GM18505 (cell line): ENCODE results near the gene TPST2.
"Not testable (repeated sequence)": the region's sequence is repeated elsewhere in the genome, so short reads cannot be mapped to it uniquely, and the experiment has no call there.

Source experiments
- ATAC-seq: cut with Tn5 transposase; IDR thresholded peaks from one replicate; pipeline ENCODE4 v1.9.1; 2021; ENCODE audit not compliant: unreplicated experiment
- POLR2A ChIP-seq: IDR thresholded peaks from 4 replicates; pipeline ENCODE4 v1.6.1; 2011; ENCODE audit warnings: borderline replicate concordance; ENCODE audit not compliant: insufficient read depth, insufficient read length; ENCODE audit errors: extremely low read depth

The TPST2 gene

DNA sequence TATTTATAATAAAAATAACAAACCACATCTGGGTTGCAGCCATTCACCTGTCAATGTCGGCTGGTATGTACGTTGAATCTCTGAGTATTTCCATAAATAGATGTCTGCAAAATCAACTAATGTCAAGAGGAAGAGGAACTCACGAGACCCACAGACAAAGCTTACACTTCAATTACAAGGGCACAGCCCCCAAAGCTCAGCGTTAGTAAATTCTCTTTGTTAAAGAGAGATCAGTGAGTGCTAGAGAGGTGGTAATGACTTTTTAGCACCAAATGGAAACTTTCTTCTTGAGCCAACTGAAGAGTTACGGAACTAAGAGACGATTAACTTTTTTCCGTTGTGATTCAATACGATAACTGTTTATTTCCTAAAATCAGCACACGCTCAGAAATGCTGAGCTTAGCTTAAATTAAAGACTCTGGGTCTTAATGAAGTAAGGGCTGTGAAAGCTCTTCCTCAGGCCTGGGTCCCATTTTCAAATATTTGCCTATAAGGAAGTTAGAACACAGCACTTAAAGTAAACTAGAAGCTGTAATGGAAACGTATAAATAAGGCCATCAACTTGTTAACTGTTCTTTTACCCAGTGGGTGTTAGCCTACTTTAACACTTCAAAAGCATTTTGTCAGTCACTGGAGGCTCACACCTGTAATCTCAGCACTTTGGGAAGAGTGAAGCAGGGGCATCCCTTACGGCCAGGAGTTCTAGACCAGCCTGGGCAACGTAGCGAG, 54.9 kb downstream of the TPST2 start:
- TF ChIP-seq POLR2A: no peak
- no peak for ATAC-seq

DNA sequence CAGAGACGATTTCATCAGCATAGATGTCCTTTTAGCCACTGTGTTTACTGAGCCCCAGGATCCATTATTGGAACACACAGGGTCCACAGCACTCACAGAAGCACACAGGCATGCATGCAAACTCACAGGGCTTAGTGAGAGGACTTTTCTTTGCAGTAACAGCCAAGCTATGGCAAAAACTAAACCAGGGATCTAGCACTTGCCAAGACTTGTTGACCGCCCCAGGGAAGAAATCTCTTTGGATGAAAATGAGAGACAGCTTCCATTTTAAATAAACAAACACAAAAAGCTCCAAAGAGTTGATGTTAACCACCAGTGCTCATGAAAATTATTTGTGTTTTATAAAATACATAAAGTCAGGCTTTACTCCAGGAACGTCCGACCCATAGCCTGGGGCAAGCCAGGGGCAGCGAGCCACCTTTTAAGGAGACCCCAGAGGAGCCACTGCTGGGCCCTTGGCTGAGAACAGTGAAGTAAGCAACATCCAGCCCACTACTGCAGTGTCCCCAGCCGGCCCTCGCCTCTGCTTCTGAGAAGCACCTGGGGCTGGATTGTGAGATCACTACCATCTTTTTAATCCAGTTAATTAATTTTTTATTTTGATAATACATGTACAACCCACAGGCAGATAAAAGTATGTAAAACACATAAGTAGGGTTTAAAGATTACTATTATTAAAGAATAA, 55.6 kb downstream of the TPST2 start:
- no peak for TF ChIP-seq POLR2A
- ATAC-seq: no peak

DNA sequence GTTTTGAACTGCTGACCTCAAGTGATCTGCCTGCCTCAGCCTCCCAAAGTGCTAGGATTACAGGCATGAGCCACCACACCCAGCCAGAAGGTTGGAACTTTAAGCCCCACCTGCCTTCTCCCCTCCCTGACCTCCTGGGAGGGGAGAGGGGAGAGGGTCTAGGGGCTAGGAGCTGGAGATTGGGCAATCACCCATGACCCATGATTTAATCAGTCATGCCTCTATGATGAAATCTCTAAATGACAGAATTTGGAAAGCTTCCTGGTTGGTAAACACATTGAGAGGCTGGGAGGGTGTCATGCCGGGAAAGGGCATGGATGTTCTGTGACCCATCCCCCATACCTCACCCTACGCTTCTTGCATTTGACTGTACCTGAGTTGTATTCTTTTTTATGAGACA, 60.6 kb downstream of the TPST2 start:
- ATAC-seq: no peak
- no peak for TF ChIP-seq POLR2A

DNA sequence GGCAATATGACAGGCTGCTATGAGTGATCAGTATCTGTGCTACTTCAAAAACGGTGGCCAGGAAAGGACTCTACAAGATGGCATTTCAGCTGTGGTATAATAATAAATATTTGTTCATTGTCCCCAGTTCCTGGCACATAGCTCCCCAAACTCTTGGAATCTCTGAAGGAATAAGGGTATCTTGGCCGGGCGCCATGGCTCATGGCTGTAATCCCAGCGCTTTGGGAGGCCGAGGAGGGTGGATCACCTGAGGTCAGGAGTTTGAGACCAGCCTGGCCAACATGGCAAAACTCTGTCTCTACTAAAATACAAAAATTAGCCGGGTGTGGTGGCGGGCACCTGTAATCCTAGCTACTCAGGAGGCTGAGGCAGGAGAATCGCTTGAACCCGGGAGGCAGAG, 61.4 kb downstream of the TPST2 start:
- not testable (repeated sequence) for ATAC-seq

DNA sequence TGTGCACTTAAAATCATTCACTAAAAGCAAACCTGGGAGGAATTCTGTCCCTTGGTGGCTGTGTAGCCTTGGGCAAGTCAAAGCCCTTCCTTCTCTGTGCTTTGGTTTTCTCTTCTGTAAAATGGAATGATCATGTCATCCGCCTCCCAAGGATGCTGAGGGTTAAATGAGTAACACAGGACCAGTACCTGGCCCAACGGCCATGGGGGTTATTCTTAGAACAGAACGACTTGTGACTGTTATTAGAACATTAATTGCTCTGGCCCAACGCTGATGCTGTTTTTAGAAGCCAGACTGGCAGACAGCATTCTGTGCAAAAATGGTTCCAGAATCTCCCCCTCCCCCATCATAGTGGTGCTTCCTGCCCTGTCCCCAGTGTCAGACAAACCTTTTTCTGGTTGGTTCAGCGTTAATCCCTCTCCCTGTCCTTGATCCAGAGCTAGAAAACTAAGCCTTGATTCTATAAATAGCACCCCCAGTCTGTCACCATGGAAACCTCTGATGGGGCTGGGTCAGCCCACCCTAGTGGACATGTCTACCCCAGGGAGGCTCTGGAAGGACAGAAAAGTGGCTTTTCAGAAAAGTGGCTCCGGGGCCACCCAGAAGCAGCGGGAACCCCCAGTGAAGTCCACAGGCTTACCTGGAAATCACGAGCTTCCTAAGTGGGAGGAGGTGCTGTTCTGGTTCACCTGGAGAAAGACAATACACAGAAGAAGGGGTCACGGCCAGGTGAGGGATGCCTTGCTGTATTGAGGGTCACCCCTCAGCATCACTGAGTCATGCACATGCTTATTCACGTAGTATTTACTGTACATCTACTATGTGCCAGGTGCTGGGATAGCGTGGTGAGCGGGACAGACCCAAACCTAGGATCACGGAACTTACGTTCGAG, 62.1 kb downstream of the TPST2 start:
- no peak for TF ChIP-seq POLR2A
- no peak for ATAC-seq

DNA sequence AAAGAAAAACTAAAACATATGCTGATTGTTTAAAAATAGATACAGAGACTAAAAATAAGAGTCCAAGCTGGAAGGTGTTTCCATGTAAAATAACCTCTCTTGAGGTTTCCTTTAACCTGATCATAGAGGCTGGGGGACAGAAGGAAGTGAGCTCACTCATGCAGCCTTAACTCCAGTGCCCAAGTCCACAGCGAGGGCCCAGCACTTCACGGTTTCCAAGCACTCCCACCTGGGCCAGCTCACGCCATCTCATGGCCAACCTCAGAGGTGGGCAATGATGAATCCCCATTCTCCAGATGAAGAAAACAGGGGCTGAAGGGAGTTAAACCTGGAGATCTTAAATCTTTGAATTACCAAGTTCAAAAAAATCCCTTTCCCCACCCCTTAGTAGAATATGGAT, 62.8 kb downstream of the TPST2 start:
- TF ChIP-seq POLR2A: no peak
- ATAC-seq: no peak

DNA sequence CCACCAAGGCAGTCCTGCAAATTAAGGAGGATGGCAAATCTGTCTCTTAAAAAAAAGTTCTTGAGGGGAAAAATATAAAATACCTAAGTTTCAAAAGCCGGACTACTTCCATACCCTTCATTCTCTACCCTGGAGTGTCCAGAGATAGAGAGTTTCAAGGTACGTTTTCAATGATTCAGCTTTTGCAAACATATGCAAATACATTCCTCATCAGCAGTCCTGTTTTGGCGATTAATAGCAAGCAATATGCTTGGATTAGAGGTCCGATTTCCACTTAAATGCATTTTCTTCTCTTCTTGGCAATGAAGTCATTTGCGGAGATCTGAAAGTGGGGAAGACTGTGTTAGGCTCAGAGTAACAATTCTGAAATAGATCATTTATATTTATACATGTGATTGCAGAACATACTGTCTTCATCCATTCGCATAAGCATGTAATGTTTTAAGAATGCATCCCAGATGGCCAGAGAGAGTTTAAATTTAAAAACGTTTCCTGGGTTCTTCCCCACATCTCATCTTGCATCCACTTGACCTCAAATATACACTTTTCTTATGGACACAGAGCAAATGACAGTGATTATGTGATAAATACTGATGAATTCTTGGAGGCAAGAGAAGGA, 63.9 kb downstream of the TPST2 start:
- no peak for ATAC-seq
- no peak for TF ChIP-seq POLR2A

DNA sequence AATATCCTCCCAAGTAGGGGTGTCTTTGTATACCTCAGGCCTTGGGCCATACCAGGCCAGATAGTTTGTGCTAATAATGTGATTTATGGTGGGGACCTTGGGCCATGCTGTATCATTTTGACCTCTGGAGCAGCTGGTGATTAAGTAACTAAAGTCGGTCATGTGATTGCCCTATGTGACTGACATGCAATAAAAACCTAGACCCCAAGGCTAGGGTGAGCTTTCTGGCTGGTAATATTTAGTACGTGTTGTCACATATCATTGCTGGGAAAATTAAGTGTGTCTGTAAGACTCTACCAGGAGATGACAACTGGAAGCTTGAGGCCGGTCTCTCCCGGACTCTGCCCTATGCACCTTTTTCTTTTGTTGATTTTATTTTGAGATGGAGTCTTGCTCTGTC, 65.1 kb downstream of the TPST2 start:
- ATAC-seq: no peak
- TF ChIP-seq POLR2A: no peak

DNA sequence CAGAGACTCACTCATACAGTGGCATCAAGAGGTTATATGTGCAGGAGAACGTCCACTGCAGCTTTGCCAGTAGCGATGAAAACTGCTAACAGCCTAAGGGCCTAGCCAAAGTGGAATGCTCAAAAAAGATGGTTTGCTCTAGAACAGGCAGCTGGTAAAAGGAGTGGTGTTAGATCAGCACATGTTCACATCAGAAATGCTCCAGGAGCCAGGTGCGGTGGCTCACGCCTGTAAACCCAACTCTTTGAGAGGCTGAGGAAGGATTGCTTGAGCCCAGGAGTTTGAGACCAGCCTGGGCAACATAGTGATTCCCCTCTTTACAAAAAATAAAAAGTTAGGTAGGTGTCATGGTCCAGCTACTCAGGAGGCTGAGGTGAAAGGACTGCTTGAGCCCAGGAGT, 67.3 kb downstream of the TPST2 start:
- no peak for TF ChIP-seq POLR2A
- ATAC-seq: no peak

DNA sequence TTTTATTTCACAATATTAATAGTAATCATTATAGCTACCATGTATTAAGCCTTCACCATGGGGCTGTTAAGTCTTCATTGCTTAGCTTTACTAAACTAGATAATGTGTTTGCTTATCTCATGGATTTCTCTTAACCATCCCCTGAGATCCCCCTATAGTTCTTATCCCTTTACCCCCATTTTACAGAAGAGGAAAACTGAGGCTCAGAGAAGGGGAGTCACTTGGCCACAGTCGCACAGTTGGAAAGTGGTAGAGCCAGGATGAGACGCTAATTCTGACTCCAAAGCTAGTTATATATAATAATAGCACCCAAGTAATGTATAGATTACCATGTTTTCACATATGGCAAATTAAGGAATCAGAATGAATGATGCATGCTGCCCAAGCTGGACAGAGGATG, 67.9 kb downstream of the TPST2 start:
- ATAC-seq: no peak
- no peak for TF ChIP-seq POLR2A

DNA sequence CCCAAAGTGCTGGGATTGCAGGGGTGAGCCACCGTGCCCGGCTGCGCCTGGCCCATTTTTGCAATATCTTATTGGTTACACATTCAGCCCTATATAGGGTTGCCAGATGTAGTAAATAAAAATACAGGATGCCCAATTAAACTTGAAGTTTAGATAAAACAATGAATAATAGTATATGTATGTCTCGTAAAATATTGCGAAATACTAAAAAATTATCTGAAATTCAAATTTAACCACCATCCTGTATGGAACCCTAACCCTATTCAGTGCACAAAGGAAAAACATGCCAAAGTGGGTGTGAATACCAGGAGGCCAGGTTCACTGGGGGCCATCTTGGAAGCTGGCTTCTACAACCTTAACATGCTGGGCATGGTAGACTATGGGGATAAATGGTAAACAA, 72.5 kb downstream of the TPST2 start:
- no peak for TF ChIP-seq POLR2A
- ATAC-seq: no peak

DNA sequence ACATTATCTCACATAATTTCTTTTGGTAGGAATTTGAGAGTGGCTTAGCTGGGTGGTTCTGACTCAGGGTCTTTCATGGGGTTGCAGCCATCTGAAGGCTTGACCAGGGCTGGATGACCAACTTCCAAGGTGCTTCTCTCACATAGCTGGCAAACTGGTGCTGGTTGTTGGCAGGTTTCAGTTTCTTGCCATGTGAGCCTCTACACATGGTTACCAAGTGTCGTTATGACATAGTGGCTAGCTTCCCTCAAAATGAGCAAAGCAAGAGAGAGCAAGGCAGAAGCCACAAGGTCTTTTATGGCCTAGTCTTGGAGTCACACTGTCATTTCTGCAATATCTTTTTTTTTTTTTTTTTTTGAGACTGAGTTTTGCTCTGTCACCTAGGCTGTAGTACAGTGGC, 73.4 kb downstream of the TPST2 start:
- no peak for TF ChIP-seq POLR2A
- no peak for ATAC-seq

DNA sequence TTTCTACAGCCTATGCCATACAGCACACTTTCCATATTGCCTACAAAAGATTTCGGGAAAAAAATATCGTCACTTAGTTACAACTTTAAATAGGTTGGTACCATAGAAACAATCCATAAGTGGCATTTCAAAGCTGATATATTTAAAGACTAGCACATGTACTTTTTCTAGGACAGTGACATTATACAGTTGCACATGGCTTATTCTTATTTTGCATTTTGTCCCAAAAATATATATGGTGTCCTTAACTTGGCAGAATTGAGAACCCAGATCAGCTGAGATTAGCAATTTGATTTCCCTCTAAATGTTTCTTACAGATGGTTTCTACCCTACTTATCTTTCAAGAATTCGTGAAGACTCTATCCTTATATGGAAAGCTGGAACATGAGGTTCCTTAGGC, 74.0 kb downstream of the TPST2 start:
- TF ChIP-seq POLR2A: no peak

More for the DNA sequence above, 74.0 kb downstream of the TPST2 start:
- no peak for ATAC-seq
